Measurements from ENCODE around the gene VPS26B. TPM values are rescaled to one million over a fixed set of nuclear protein-coding genes. Genes with fewer than 3 reads are reported as not detected.
A peak's percentile ranks its signal among the peaks of the same experiment; 100 is the strongest.

Gene VPS26B
- total RNA-seq, 1 experiment from 2014 or later, result 29.3 TPM

GRCh38 chr11:134271978-134272377 lies 47.5 kb downstream of the VPS26B start:
- H3K27ac Mint-ChIP-seq, result peak overlapping the region; percentile 99
- ATAC-seq, result no peak
- H3K4me1 Mint-ChIP-seq, result peaks cover 72% of the 10 kb centered on the region
- H3K27me3 Mint-ChIP-seq (ENCODE audit: low read depth), result no peaks in the 10 kb centered on the region
- ChIA-PET CTCF (interaction anchor here (1.3 to 3.6 kb wide), 4 partner anchors 9 to 88 kb away, joined by 4 to 46 read pairs (median 4); partner anchors contain the start of genes ACAD8, THYN1 and VPS26B), POLR2A (no interaction called here)
- H3K4me3 Mint-ChIP-seq, result peak overlapping the region; percentile 98
- no peaks in the 10 kb centered on the region for H3K9me3 Mint-ChIP-seq
- no peak for DNase-seq (ENCODE audit: low spot score)
- peaks cover 7% of the 10 kb centered on the region; the same call in 1 of the 2 replicates for H3K36me3 Mint-ChIP-seq
- TF ChIP-seq ZNF121 (CRISPR knock-in tag; IDR thresholded peaks at IDR 0.05) (peak; percentile 85; the same call in 1 of the 2 replicates), E2F5 (CRISPR knock-in tag; IDR thresholded peaks at IDR 0.05) (no peak)

- CTCF ChIA-PET, result interaction anchor here (1.3 to 3.6 kb wide), 5 partner anchors 10 to 87 kb away, joined by 4 to 46 read pairs (median 4); partner anchors contain the start of genes ACAD8, GLB1L2, THYN1 and VPS26B
- POLR2A ChIA-PET, result interaction anchor here (1.3 kb wide), 1 partner anchor 9 kb away, joined by 3 read pairs; no protein-coding TSS in a partner anchor
- Mint-ChIP-seq H3K36me3 (peaks cover 7% of the 10 kb centered on the region; the same call in 1 of the 2 replicates), H3K27ac (peak overlapping the region; percentile 99), H3K9me3 (no peaks in the 10 kb centered on the region), H3K4me1 (peaks cover 68% of the 10 kb centered on the region), H3K4me3 (peak overlapping the region; percentile 98), H3K27me3 (ENCODE audit: low read depth) (no peaks in the 10 kb centered on the region)
- DNase-seq (ENCODE audit: low spot score) (peak; percentile 77), ATAC-seq (peak; percentile 55)
- TF ChIP-seq SOX15 (CRISPR knock-in tag; IDR thresholded peaks at IDR 0.05), result no peak
- TF ChIP-seq ATF3 (CRISPR knock-in tag; conservative IDR thresholded peaks at IDR 0.05), result no peak
- TF ChIP-seq ZNF396 (CRISPR knock-in tag; IDR thresholded peaks at IDR 0.05; ENCODE audit: borderline replicate concordance), result no peak
- TF ChIP-seq PRRX2 (CRISPR knock-in tag; IDR thresholded peaks at IDR 0.05), result no peak
- TF ChIP-seq NFYB (CRISPR knock-in tag; conservative IDR thresholded peaks at IDR 0.05; ENCODE audit: low read depth), result no peak
- TF ChIP-seq USF2 (CRISPR knock-in tag; IDR thresholded peaks at IDR 0.05), result no peak
- TF ChIP-seq ZBTB21 (CRISPR knock-in tag; IDR thresholded peaks at IDR 0.05; ENCODE audit: borderline replicate concordance), result no peak; the same call in 1 of the 2 replicates
- TF ChIP-seq HMGXB4 (CRISPR knock-in tag; IDR thresholded peaks at IDR 0.05), result no peak
- TF ChIP-seq NR3C1 (CRISPR knock-in tag; conservative IDR thresholded peaks at IDR 0.05; ENCODE audit: low read depth), result no peak
- no peak for TF ChIP-seq ZNF317 (CRISPR knock-in tag; IDR thresholded peaks at IDR 0.05; ENCODE audit: borderline replicate concordance, low read depth)
- no peak for TF ChIP-seq ZNF425 (CRISPR knock-in tag; conservative IDR thresholded peaks at IDR 0.05)
- no peak for TF ChIP-seq E2F1 (CRISPR knock-in tag; IDR thresholded peaks at IDR 0.05)
- no peak; the same call in 1 of the 2 replicates for TF ChIP-seq USF1 (CRISPR knock-in tag; IDR thresholded peaks at IDR 0.05)
- TF ChIP-seq KAT7 (CRISPR knock-in tag; IDR thresholded peaks at IDR 0.05; ENCODE audit: borderline replicate concordance), result peak; percentile 79; the same call in 1 of the 2 replicates
- peak; percentile 42; the same call in 1 of the 2 replicates for TF ChIP-seq ZNF281 (CRISPR knock-in tag; IDR thresholded peaks at IDR 0.05)
- TF ChIP-seq ETV6 (CRISPR knock-in tag; IDR thresholded peaks at IDR 0.05), result peak; percentile 92; the same call in 1 of the 2 replicates
- TF ChIP-seq SMAD4 (CRISPR knock-in tag; IDR thresholded peaks at IDR 0.05), result no peak
- peak; percentile 57; the same call in 1 of the 2 replicates for TF ChIP-seq TEAD1 (CRISPR knock-in tag; IDR thresholded peaks at IDR 0.05)
- peak; percentile 88; the same call in 1 of the 2 replicates for TF ChIP-seq ZNF423 (CRISPR knock-in tag; IDR thresholded peaks at IDR 0.05)
Observed at GRCh38 chr11:134272381-134273316, 48.2 kb downstream of the VPS26B start.
